ENCODE results near the gene ENOX2. TPM values are rescaled to one million over a fixed set of nuclear protein-coding genes. Genes with fewer than 3 reads are reported as not detected.

Gene ENOX2
- polyA plus RNA-seq, 1 donor from 2014 or later = 48.7 TPM

- no peak overlapping the region for H2AFZ ChIP-seq (ENCODE audit: low read depth, low read length)
- H4K20me1 ChIP-seq (ENCODE audit: insufficient read depth) = no peaks in the 10 kb centered on the region
- H3K9me2 ChIP-seq (ENCODE audit: insufficient read depth, low read length) = no peaks in the 10 kb centered on the region
- H3K9ac ChIP-seq (ENCODE audit: low read length) = no peak overlapping the region
- H3K9me3 ChIP-seq (ENCODE audit: low read length) = no peaks in the 10 kb centered on the region
- no peaks in the 10 kb centered on the region for H3K27me3 ChIP-seq (ENCODE audit: insufficient read depth, low read depth, low read length)
- no peaks in the 10 kb centered on the region for H3F3A ChIP-seq (ENCODE audit: insufficient read depth, low read length, poor library complexity, severe bottlenecking)
- no peak overlapping the region for H3K4me2 ChIP-seq (ENCODE audit: low read length)
- no peaks in the 10 kb centered on the region for H3K79me2 ChIP-seq (replicated peaks; ENCODE audit: insufficient read depth, low read length)
- H3K27ac ChIP-seq (ENCODE audit: low read length) = no peak overlapping the region
- no peaks in the 10 kb centered on the region for H3K36me3 ChIP-seq (ENCODE audit: insufficient read depth, low read length)
- TF ChIP-seq EP300 (conservative IDR thresholded peaks at IDR 0.05; ENCODE audit: poor library complexity, severe bottlenecking) (no peak), POLR2AphosphoS5 (IDR thresholded peaks at IDR 0.05) (no peak), TAF1 (IDR thresholded peaks at IDR 0.05; ENCODE audit: low read depth) (no peak), CTCF (IDR thresholded peaks at IDR 0.05; ENCODE audit: poor library complexity, severe bottlenecking) (no peak), RAD21 (conservative IDR thresholded peaks at IDR 0.05) (no peak), MXI1 (conservative IDR thresholded peaks at IDR 0.05; ENCODE audit: poor library complexity, severe bottlenecking) (no peak), SMC3 (conservative IDR thresholded peaks at IDR 0.05; ENCODE audit: poor library complexity) (no peak), EZH2 (IDR thresholded peaks at IDR 0.05; ENCODE audit: borderline replicate concordance, insufficient read depth, low read length, poor library complexity, severe bottlenecking) (no peak), REST (IDR thresholded peaks at IDR 0.05; ENCODE audit: borderline replicate concordance) (no peak)
- H3K4me3 ChIP-seq (ENCODE audit: low read length) = no peak overlapping the region
Observed at GRCh38 chrX:130705591-130705990, 197.4 kb downstream of the ENOX2 start.

- H3K9me3 ChIP-seq (ENCODE audit: low read length) = no peaks in the 10 kb centered on the region
- TF ChIP-seq EP300 (conservative IDR thresholded peaks at IDR 0.05; ENCODE audit: poor library complexity, severe bottlenecking) (no peak), RAD21 (conservative IDR thresholded peaks at IDR 0.05) (no peak)
- H3F3A ChIP-seq (ENCODE audit: insufficient read depth, low read length, poor library complexity, severe bottlenecking) = no peaks in the 10 kb centered on the region
- no peaks in the 10 kb centered on the region for H3K79me2 ChIP-seq (replicated peaks; ENCODE audit: insufficient read depth, low read length)
- H3K9me2 ChIP-seq (ENCODE audit: insufficient read depth, low read length) = no peaks in the 10 kb centered on the region
- no peaks in the 10 kb centered on the region for H3K27me3 ChIP-seq (ENCODE audit: insufficient read depth, low read depth, low read length)
- H3K27ac ChIP-seq (ENCODE audit: low read length) = peak overlapping the region; percentile 28
- H2AFZ ChIP-seq (ENCODE audit: low read depth, low read length) = no peak overlapping the region
- no peak overlapping the region for H3K9ac ChIP-seq (ENCODE audit: low read length)
- H3K4me2 ChIP-seq (ENCODE audit: low read length) = no peak overlapping the region
- H3K36me3 ChIP-seq (ENCODE audit: insufficient read depth, low read length) = no peaks in the 10 kb centered on the region
- H4K20me1 ChIP-seq (ENCODE audit: insufficient read depth) = no peaks in the 10 kb centered on the region
- H3K4me3 ChIP-seq (ENCODE audit: low read length) = no peak overlapping the region
Observed at GRCh38 chrX:130704053-130705038, 198.7 kb downstream of the ENOX2 start.

Measured in neural cell (in vitro differentiated cells).